ENCODE measurements around the gene FLNC.

Gene FLNC

DNA sequence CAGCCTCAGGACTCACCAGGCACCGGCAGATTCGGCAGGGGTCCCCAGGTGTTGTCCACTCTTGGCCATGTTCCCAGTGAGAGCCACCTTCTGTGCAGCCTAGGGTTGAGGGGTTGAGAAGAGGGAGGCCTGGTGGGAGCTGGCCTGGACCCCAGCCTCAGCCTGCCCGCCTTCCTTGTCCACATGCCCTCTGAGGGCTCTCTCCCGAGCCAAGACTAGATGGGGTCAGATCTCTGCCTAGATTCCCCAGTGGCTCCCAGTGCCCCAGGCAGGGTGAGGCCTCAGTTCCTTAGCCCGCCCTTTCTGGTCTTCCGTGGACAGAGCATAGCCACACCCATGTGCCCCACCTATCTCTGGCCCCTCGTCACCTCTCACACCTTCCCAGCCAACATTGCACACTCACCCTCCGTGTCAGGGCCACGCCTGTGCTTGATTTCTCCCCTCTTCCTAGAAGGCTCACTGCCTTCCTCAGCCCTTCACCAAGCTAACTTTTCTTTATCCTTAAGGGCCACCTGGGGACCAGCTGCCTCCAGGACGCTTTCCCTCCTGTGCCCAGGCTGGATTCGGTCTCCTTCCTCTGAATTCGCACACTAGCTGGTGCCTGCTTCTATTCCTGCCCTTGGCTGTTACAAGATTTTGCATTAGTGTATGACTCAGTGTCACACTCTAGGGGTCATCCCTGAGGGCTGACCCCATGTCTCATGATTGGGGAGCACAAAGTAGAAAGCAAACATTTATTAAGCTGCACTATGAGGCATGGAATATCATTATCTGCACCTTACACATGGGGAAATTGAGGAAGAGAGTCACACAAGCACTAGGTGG, 72.8 kb downstream of the FLNC start:
- no peak for DNase-seq (ENCODE audit: extremely low read depth, low read depth)
- H3K4me3 ChIP-seq (replicated peaks; ENCODE audit: low read depth, low read length), result no peak overlapping the region
- TF ChIP-seq, protein P1, sequence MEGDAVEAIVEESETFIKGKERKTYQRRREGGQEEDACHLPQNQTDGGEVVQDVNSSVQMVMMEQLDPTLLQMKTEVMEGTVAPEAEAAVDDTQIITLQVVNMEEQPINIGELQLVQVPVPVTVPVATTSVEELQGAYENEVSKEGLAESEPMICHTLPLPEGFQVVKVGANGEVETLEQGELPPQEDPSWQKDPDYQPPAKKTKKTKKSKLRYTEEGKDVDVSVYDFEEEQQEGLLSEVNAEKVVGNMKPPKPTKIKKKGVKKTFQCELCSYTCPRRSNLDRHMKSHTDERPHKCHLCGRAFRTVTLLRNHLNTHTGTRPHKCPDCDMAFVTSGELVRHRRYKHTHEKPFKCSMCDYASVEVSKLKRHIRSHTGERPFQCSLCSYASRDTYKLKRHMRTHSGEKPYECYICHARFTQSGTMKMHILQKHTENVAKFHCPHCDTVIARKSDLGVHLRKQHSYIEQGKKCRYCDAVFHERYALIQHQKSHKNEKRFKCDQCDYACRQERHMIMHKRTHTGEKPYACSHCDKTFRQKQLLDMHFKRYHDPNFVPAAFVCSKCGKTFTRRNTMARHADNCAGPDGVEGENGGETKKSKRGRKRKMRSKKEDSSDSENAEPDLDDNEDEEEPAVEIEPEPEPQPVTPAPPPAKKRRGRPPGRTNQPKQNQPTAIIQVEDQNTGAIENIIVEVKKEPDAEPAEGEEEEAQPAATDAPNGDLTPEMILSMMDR (IDR thresholded peaks at IDR 0.05; ENCODE audit: low read depth, low read length, missing control alignments), result no peak

DNA sequence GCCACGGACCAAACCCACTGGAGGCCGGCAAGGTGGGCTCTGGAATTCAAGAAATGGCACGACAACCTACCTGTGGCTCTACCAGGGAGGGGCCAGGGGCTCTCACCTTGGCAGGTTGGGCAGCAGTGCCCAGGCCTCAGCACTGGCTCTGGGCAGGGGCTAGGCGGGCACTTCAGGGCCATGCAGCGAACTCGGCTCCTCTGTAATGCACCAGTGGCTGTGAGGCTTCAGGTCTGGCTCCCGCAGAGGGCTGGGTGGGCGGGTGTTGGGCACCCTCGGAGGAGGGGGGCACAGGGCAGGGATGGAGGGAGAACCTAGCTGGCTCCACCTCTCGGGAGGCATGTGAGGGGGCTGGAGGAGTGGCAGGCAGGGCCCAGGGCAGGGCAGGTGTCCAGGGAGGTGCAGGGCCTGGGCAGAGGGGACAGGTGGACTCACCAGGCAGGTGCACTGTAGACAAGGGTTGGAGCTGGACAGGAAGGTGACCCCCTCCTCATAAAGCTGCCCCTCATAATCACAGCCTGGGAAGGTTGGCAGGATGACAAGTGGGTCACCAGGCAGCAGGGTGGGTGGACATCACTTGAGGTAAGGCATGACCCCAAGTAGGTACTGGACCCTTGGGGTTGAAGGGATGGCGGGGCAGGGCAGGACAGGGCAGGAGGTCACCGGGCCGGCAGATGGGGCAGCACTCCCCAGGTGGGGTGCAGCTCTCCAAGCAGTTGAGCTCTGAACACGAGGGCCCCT, 73.6 kb downstream of the FLNC start:
- DNase-seq (ENCODE audit: extremely low read depth, low read depth), result no peak
- TF ChIP-seq, protein P1 (IDR thresholded peaks at IDR 0.05; ENCODE audit: low read depth, low read length, missing control alignments), result no peak
- no peak overlapping the region for H3K4me3 ChIP-seq (replicated peaks; ENCODE audit: low read depth, low read length)

DNA sequence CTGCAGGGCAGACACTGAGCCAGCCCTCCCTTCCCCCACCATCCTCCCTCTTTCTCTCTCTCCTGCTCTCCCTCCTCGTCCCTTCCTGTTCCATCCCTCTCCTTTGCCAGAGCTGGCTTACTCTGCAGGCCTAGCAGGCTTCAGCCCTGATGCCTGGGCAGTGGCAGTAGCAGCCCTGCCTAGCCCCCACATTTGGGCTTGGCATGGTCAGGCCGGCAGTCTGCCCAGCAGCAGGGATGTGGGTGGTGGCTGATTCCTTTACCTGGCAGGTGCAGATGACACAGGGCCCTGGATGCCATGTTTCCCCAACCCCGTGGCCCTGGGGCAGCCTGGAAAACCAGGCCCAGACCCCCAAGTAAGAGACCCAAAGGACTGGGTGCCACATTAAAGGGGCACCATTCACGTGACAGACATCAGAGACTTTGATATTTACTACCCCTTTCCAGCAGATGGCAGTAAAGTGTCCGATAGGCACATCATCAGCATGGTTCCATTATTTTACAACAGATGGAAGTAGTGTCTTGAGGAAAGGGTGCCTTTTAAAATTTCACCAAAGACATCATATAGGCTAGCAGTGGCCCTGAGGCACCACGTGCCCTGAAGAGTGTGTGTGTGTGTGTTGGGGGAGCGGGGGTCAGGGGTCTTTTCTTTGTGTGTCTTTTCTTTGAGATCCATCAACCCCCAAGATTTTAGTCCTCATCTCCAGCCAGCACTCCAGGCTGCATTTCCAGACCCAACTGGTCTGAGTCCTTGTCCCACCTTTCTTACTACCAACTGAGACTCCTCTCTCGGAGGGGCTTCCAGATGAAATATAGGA, 74.4 kb downstream of the FLNC start:
- H3K4me3 ChIP-seq (replicated peaks; ENCODE audit: low read depth, low read length), result no peak overlapping the region
- TF ChIP-seq, protein P1 (IDR thresholded peaks at IDR 0.05; ENCODE audit: low read depth, low read length, missing control alignments), result peak; percentile 61
- peak; percentile 17 for DNase-seq (ENCODE audit: extremely low read depth, low read depth)

- TF ChIP-seq, protein P1 (IDR thresholded peaks at IDR 0.05; ENCODE audit: low read depth, low read length, missing control alignments), result no peak
- H3K4me3 ChIP-seq (replicated peaks; ENCODE audit: low read depth, low read length), result no peak overlapping the region
- no peak for DNase-seq (ENCODE audit: extremely low read depth, low read depth)
Measured at GRCh38 chr7:128906001-128906765, 76.0 kb downstream of the FLNC start.

DNA sequence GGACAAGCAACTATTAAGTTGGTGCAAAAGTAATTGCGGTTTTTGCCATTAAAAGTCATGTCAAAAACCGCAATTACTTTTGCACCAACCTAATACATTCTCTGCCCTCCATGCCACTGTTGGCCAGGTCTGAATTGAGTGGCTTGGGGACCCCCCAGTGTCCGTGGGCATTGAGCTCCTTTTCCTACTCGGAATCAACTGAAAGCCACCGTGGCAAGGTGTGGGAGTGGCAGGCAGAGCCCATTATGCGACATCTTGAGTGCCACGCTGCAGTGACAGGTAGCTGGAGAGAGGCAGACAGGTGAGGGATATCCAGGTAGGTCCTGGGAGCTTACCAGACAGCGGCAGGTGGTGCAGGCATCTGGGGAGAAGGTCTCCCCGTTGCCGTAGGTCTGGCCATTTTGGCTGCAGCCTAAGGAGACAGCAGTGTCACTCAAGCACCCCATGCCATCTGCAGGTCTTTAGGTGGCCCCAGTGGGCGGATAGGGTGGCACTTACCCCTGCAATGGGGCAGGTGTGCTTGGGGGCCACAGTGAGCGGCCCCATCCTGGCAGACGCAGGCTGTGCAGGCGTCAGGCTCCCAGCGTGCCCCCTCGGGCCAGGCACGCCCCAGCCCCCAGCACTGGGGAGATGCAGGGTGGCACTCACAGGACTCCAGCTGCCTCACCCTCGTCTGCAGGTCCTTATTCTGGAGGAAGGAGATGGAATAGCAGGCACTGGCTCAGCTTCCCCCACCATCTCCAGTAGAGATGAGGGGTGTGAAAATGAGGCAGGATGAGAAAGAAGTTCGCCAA, 76.8 kb downstream of the FLNC start:
- no peak overlapping the region for H3K4me3 ChIP-seq (replicated peaks; ENCODE audit: low read depth, low read length)
- no peak for DNase-seq (ENCODE audit: extremely low read depth, low read depth)

More for the DNA sequence above, 76.8 kb downstream of the FLNC start:
- TF ChIP-seq, protein P1 (IDR thresholded peaks at IDR 0.05; ENCODE audit: low read depth, low read length, missing control alignments), result no peak
